HepG2 (cell line): ENCODE measurements around the gene RMI2. TPM values are rescaled to one million over a fixed set of nuclear protein-coding genes. Genes with fewer than 3 reads are reported as not detected.

ENCODE experiments used
- ARID2 ChIP-seq: sonication (generic); formaldehyde crosslinking; IDR thresholded peaks from 2 replicates; pipeline ENCODE4 v1.8.1; 2022; ENCODE audit warnings: mild to moderate bottlenecking, missing genetic modification reagents, borderline replicate concordance
- JARID2 ChIP-seq: sonication (generic); formaldehyde crosslinking; IDR thresholded peaks from 2 replicates; pipeline ENCODE4 v1.8.1; 2023; ENCODE audit warnings: missing genetic modification reagents, inconsistent platforms; ENCODE audit not compliant: insufficient replicate concordance
- KDM4B ChIP-seq: sonication (generic); formaldehyde crosslinking; IDR thresholded peaks from 2 replicates; pipeline ENCODE4 v1.4.0; 2020; ENCODE audit warnings: missing genetic modification reagents
- PAWR ChIP-seq: sonication (generic); formaldehyde crosslinking; IDR thresholded peaks from 2 replicates; pipeline ENCODE4 v1.4.0; 2020; ENCODE audit warnings: missing genetic modification reagents, mild to moderate bottlenecking, borderline replicate concordance
- SOX13 ChIP-seq, 3 experiments: fragments of 450-650 bp in 1 of 3; sonication (generic) in 1 of 3; formaldehyde crosslinking in 1 of 3; IDR thresholded peaks in 2 of 3; conservative IDR thresholded peaks in 1 of 3; 2 replicates each; pipeline versions ENCODE4 v1.5.0 to v1.6.1; 2016 to 2020; ENCODE audit warnings: antibody characterized with exemption in 1 of 3, mild to moderate bottlenecking in 1 of 3, missing compliant biosample characterization in 1 of 3, missing genetic modification reagents in 1 of 3, moderate library complexity in 1 of 3
- SP1 ChIP-seq, 2 experiments: fragments of 450-650 bp in 1 of 2; sonication (generic) in 1 of 2; formaldehyde crosslinking in 1 of 2; IDR thresholded peaks; 2 replicates each; pipeline versions ENCODE4 v1.4.0 to v1.6.1; 2016 to 2020; ENCODE audit warnings: missing genetic modification reagents in 1 of 2
- XRCC5 ChIP-seq: fragments of 200-400 bp; formaldehyde crosslinking; optimal IDR thresholded peaks from 2 replicates; pipeline ENCODE3; 2017; ENCODE audit warnings: mild to moderate bottlenecking, low read length
- ZBTB38 ChIP-seq: sonication (generic); formaldehyde crosslinking; IDR thresholded peaks from 2 replicates; pipeline ENCODE4 v1.5.1; 2020; ENCODE audit warnings: mild to moderate bottlenecking, missing genetic modification reagents
- ZMYM4 ChIP-seq: sonication (generic); formaldehyde crosslinking; IDR thresholded peaks from 2 replicates; pipeline ENCODE4 v1.8.1; 2023; ENCODE audit warnings: mild to moderate bottlenecking, missing genetic modification reagents
- ZNF382 ChIP-seq: sonication (generic); formaldehyde crosslinking; IDR thresholded peaks from 2 replicates; pipeline ENCODE4 v1.5.0; 2020; ENCODE audit warnings: missing genetic modification reagents, mild to moderate bottlenecking, borderline replicate concordance
- ZNF547 ChIP-seq: sonication (generic); formaldehyde crosslinking; IDR thresholded peaks from 2 replicates; pipeline ENCODE4 v1.5.1; 2020; ENCODE audit warnings: mild to moderate bottlenecking, missing genetic modification reagents
- ZNF850 ChIP-seq: sonication (generic); formaldehyde crosslinking; conservative IDR thresholded peaks from 2 replicates; pipeline ENCODE4 v1.9.0; 2021; ENCODE audit warnings: mild to moderate bottlenecking, missing genetic modification reagents
- polyA plus RNA-seq, 8 experiments: library from polyadenylated mRNA; depleted of rRNA in 3 of 8; stranded (reverse) in 7 of 8; unstranded in 1 of 8; fragments of >200 nt; fragmentation: Illumina TruSeq in 4 of 8; extraction: Trizol in 4 of 8; gene quantifications; 2 replicates each; pipeline versions ENCODE4 v1.2.1 to v1.2.3, GENCODE V29; 2011 to 2016; ENCODE audit warnings: low read depth in 4 of 8, missing spikeins in 1 of 8, mixed read lengths in 1 of 8; ENCODE audit not compliant: insufficient read depth in 1 of 8
- total RNA-seq, 5 experiments: library from RNA; depleted of rRNA; stranded (reverse); fragments of >200 nt; fragmentation: Illumina TruSeq; extraction: Trizol; gene quantifications; 2 replicates each; pipeline ENCODE4 v1.2.3, GENCODE V29; 2016; ENCODE audit warnings: low read depth in 1 of 5
- TF ChIP-seq, protein P1 (sequence below): sonication (generic); formaldehyde crosslinking; IDR thresholded peaks from 2 replicates; pipeline ENCODE4 v1.5.0; 2020; ENCODE audit warnings: mild to moderate bottlenecking, missing genetic modification reagents
- TF ChIP-seq, protein P2 (sequence below): sonication (generic); formaldehyde crosslinking; IDR thresholded peaks from 2 replicates; pipeline ENCODE4 v1.4.0; 2020; ENCODE audit warnings: missing genetic modification reagents, borderline replicate concordance
- TF ChIP-seq, protein P3 (sequence below): sonication (generic); formaldehyde crosslinking; conservative IDR thresholded peaks from 2 replicates; pipeline ENCODE4 v1.5.0; 2020; ENCODE audit warnings: missing genetic modification reagents
- TF ChIP-seq, protein P4 (sequence below): sonication (generic); formaldehyde crosslinking; conservative IDR thresholded peaks from 2 replicates; pipeline ENCODE4 v1.4.0; 2020; ENCODE audit warnings: missing genetic modification reagents

The RMI2 gene
- total and polyA plus RNA-seq, 2 of the 13 experiments (the other 11 are each of a cell fraction or from before 2014, with no cell fraction given), result 24.5 to 55.7 TPM

DNA sequence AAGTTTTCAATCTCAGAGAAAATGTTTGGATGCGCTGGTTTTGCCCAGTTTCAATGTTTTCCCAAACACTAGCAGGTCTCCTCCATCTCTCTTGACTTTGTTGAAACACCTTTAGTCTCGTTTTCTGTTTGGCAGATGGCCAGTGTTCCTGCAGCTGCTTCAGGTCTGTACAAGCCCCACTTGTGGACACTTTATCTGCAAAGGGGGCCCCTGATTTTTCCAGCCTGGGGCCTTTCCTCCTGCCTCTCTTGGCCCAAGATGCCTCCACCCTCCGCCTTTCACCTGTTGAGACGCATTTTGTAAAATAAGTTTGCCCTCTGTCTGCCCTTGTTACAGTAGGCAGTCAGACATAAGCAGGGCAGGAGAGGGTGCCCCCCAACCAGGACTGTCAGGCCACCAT is 42.3 kb upstream of the RMI2 start (continued):
- TF ChIP-seq, protein P1, sequence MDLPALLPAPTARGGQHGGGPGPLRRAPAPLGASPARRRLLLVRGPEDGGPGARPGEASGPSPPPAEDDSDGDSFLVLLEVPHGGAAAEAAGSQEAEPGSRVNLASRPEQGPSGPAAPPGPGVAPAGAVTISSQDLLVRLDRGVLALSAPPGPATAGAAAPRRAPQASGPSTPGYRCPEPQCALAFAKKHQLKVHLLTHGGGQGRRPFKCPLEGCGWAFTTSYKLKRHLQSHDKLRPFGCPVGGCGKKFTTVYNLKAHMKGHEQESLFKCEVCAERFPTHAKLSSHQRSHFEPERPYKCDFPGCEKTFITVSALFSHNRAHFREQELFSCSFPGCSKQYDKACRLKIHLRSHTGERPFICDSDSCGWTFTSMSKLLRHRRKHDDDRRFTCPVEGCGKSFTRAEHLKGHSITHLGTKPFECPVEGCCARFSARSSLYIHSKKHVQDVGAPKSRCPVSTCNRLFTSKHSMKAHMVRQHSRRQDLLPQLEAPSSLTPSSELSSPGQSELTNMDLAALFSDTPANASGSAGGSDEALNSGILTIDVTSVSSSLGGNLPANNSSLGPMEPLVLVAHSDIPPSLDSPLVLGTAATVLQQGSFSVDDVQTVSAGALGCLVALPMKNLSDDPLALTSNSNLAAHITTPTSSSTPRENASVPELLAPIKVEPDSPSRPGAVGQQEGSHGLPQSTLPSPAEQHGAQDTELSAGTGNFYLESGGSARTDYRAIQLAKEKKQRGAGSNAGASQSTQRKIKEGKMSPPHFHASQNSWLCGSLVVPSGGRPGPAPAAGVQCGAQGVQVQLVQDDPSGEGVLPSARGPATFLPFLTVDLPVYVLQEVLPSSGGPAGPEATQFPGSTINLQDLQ, result no peak
- no peak for TF ChIP-seq ZNF850
- TF ChIP-seq KDM4B, result no peak
- TF ChIP-seq, protein P2, sequence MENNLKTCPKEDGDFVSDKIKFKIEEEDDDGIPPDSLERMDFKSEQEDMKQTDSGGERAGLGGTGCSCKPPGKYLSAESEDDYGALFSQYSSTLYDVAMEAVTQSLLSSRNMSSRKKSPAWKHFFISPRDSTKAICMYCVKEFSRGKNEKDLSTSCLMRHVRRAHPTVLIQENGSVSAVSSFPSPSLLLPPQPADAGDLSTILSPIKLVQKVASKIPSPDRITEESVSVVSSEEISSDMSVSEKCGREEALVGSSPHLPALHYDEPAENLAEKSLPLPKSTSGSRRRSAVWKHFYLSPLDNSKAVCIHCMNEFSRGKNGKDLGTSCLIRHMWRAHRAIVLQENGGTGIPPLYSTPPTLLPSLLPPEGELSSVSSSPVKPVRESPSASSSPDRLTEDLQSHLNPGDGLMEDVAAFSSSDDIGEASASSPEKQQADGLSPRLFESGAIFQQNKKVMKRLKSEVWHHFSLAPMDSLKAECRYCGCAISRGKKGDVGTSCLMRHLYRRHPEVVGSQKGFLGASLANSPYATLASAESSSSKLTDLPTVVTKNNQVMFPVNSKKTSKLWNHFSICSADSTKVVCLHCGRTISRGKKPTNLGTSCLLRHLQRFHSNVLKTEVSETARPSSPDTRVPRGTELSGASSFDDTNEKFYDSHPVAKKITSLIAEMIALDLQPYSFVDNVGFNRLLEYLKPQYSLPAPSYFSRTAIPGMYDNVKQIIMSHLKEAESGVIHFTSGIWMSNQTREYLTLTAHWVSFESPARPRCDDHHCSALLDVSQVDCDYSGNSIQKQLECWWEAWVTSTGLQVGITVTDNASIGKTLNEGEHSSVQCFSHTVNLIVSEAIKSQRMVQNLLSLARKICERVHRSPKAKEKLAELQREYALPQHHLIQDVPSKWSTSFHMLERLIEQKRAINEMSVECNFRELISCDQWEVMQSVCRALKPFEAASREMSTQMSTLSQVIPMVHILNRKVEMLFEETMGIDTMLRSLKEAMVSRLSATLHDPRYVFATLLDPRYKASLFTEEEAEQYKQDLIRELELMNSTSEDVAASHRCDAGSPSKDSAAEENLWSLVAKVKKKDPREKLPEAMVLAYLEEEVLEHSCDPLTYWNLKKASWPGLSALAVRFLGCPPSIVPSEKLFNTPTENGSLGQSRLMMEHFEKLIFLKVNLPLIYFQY (CRISPR knock-in tag), result no peak
- peak; percentile 71; the same call in 1 of the 2 replicates for TF ChIP-seq ARID2 (CRISPR knock-in tag)
- TF ChIP-seq, protein P3, sequence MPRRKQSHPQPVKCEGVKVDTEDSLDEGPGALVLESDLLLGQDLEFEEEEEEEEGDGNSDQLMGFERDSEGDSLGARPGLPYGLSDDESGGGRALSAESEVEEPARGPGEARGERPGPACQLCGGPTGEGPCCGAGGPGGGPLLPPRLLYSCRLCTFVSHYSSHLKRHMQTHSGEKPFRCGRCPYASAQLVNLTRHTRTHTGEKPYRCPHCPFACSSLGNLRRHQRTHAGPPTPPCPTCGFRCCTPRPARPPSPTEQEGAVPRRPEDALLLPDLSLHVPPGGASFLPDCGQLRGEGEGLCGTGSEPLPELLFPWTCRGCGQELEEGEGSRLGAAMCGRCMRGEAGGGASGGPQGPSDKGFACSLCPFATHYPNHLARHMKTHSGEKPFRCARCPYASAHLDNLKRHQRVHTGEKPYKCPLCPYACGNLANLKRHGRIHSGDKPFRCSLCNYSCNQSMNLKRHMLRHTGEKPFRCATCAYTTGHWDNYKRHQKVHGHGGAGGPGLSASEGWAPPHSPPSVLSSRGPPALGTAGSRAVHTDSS (CRISPR knock-in tag), result no peak
- TF ChIP-seq ZNF547, result 0 out of 2 replicates have a peak, but pooled peaks have one; percentile 61
- TF ChIP-seq PAWR (CRISPR knock-in tag), result no peak
- TF ChIP-seq, protein P4, sequence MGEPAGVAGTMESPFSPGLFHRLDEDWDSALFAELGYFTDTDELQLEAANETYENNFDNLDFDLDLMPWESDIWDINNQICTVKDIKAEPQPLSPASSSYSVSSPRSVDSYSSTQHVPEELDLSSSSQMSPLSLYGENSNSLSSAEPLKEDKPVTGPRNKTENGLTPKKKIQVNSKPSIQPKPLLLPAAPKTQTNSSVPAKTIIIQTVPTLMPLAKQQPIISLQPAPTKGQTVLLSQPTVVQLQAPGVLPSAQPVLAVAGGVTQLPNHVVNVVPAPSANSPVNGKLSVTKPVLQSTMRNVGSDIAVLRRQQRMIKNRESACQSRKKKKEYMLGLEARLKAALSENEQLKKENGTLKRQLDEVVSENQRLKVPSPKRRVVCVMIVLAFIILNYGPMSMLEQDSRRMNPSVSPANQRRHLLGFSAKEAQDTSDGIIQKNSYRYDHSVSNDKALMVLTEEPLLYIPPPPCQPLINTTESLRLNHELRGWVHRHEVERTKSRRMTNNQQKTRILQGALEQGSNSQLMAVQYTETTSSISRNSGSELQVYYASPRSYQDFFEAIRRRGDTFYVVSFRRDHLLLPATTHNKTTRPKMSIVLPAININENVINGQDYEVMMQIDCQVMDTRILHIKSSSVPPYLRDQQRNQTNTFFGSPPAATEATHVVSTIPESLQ (CRISPR knock-in tag), result no peak
- no peak for TF ChIP-seq SOX13 (IDR thresholded peaks at IDR 0.05)
- 0 out of 4 replicates have a peak, but pooled peaks of 1 of the 2 experiments have one; percentile 6 for TF ChIP-seq SOX13 (CRISPR knock-in tag; conservative IDR thresholded peaks at IDR 0.05 in 1 of 2, IDR thresholded peaks at IDR 0.05 in 1 of 2)
- no peak for TF ChIP-seq JARID2
- peak; percentile 4; the same call in 1 of the 2 replicates for TF ChIP-seq ZBTB38 (CRISPR knock-in tag)
- TF ChIP-seq ZMYM4 (CRISPR knock-in tag), result no peak
- no peak for TF ChIP-seq SP1 (IDR thresholded peaks at IDR 0.05)
- no peak for TF ChIP-seq SP1 (CRISPR knock-in tag; IDR thresholded peaks at IDR 0.05)
- TF ChIP-seq ZNF382 (CRISPR knock-in tag), result no peak
- peak; percentile 2 for TF ChIP-seq XRCC5
